IMR-90 (cell line): Measurements from ENCODE around the gene KRT79.

Experiments
- BHLHE40 ChIP-seq: fragments of 150-350 bp; IDR thresholded peaks from 2 replicates; pipeline ENCODE4 v1.6.1; 2016; ENCODE audit warnings: mild to moderate bottlenecking, low read depth, low read length
- CHD1 ChIP-seq: IDR thresholded peaks from 2 replicates; pipeline ENCODE4 v1.6.1; 2012; ENCODE audit warnings: low read depth, low read length, improper control_type of control experiment
- CTCF ChIP-seq: conservative IDR thresholded peaks from 2 replicates; pipeline ENCODE4 v1.5.1; 2012; ENCODE audit warnings: mild to moderate bottlenecking, low read depth, low read length, improper control_type of control experiment
- FOS ChIP-seq: fragments of 150-350 bp; IDR thresholded peaks from 2 replicates; pipeline ENCODE4 v1.6.1; 2016; ENCODE audit warnings: low read depth, low read length
- MAFK ChIP-seq: IDR thresholded peaks from 2 replicates; pipeline ENCODE4 v1.6.1; 2012; ENCODE audit warnings: low read depth, low read length, improper control_type of control experiment
- MAZ ChIP-seq: IDR thresholded peaks from 2 replicates; pipeline ENCODE4 v1.6.1; 2012; ENCODE audit warnings: low read depth, mild to moderate bottlenecking, low read length, improper control_type of control experiment, moderate library complexity, borderline replicate concordance
- MXI1 ChIP-seq: IDR thresholded peaks from 2 replicates; pipeline ENCODE4 v1.6.1; 2012; ENCODE audit warnings: low read depth, mild to moderate bottlenecking, low read length, moderate library complexity, borderline replicate concordance
- NFE2L2 ChIP-seq: fragments of 150-350 bp; IDR thresholded peaks from 2 replicates; pipeline ENCODE4 v1.6.1; 2016; ENCODE audit warnings: low read depth, mild to moderate bottlenecking, low read length
- POLR2A ChIP-seq: IDR thresholded peaks from 2 replicates; pipeline ENCODE4 v1.6.1; 2012; ENCODE audit warnings: mild to moderate bottlenecking, low read depth, low read length
- RAD21 ChIP-seq: IDR thresholded peaks from 2 replicates; pipeline ENCODE4 v1.6.1; 2012; ENCODE audit warnings: low read length, improper control_type of control experiment
- TF ChIP-seq, protein P1 (sequence below): fragments of 150-350 bp; IDR thresholded peaks from 2 replicates; pipeline ENCODE4 v1.6.1; 2017; ENCODE audit warnings: mild to moderate bottlenecking, antibody characterized with exemption, low read length, low read depth
- TF ChIP-seq, protein P2 (sequence below): fragments of 150-350 bp; IDR thresholded peaks from 2 replicates; pipeline ENCODE4 v1.6.1; 2016; ENCODE audit warnings: low read depth, mild to moderate bottlenecking, low read length, moderate library complexity, borderline replicate concordance

DNA sequence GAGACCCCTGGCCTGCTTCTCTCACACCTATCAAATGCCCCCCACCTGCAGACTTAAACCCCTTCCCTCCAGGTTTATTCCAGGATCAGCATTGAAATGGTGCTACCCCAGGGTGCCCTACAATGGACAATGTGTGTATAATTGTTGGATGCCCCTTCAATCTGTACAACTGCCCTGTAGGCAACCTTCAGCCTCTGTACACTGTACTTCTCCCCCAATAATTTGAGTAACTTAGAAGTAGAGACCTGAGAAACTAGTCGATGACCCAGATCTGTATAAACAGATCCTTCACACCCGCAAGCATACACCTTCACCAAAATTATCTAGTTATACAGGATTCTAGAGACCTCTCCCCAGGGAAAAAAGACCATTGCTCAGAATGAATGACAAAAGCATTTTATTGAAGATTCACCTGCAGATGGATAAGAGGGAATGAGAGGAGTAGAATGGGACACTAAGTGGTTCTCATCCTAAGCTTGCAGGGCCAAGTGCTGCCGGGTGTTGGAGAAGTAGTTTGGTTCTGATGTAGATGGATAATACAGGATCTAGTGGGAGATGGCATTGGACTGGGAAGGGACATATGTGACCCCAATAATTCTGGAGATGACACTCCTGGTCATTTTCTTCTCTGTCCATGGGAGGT is 27.8 kb downstream of the KRT79 start:
- TF ChIP-seq RAD21, result no peak
- TF ChIP-seq BHLHE40, result no peak
- TF ChIP-seq CTCF, result no peak
- no peak for TF ChIP-seq MAFK
- no peak for TF ChIP-seq CHD1
- no peak for TF ChIP-seq NFE2L2
- no peak for TF ChIP-seq MAZ
- no peak for TF ChIP-seq POLR2A
- TF ChIP-seq, protein P1, sequence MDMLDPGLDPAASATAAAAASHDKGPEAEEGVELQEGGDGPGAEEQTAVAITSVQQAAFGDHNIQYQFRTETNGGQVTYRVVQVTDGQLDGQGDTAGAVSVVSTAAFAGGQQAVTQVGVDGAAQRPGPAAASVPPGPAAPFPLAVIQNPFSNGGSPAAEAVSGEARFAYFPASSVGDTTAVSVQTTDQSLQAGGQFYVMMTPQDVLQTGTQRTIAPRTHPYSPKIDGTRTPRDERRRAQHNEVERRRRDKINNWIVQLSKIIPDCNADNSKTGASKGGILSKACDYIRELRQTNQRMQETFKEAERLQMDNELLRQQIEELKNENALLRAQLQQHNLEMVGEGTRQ, result no peak
- TF ChIP-seq, protein P2, sequence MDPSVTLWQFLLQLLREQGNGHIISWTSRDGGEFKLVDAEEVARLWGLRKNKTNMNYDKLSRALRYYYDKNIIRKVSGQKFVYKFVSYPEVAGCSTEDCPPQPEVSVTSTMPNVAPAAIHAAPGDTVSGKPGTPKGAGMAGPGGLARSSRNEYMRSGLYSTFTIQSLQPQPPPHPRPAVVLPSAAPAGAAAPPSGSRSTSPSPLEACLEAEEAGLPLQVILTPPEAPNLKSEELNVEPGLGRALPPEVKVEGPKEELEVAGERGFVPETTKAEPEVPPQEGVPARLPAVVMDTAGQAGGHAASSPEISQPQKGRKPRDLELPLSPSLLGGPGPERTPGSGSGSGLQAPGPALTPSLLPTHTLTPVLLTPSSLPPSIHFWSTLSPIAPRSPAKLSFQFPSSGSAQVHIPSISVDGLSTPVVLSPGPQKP, result no peak
- TF ChIP-seq MXI1, result no peak
- no peak for TF ChIP-seq FOS
